Anterior cingulate cortex (tissue), 58 donors: ENCODE data around the gene FAR1.

Experiments
- DNase-seq, 58 donors: peaks; one replicate each; lab custom pipeline; 2025; lab: John Stamatoyannopoulos, UW

The FAR1 gene

GRCh38 chr11:13669544-13670488 is 1.3 kb downstream of the FAR1 start:
- DNase-seq, result no peak

- no peak for DNase-seq
These were observed 4.2 kb downstream of the FAR1 start for GRCh38 chr11:13672576-13673210.

- no peak for DNase-seq
These were observed 6.5 kb downstream of the FAR1 start for GRCh38 chr11:13674799-13675509.

GRCh38 chr11:13676576-13676975 is 8.1 kb downstream of the FAR1 start:
- no peak for DNase-seq

GRCh38 chr11:13679768-13680167 is 11.3 kb downstream of the FAR1 start:
- no peak for DNase-seq

- peak in 4 of 58 donors; percentile 9 to 12 (median 10) for DNase-seq
These were observed 12.2 kb downstream of the FAR1 start for GRCh38 chr11:13680501-13681264.

- DNase-seq, result no peak
These were observed 13.0 kb downstream of the FAR1 start for GRCh38 chr11:13681446-13681845.

- no peak for DNase-seq
These were observed 13.7 kb downstream of the FAR1 start for GRCh38 chr11:13682212-13682611.

- no peak for DNase-seq
These were observed 17.1 kb downstream of the FAR1 start for GRCh38 chr11:13685461-13686108.

- no peak for DNase-seq
These were observed 18.3 kb downstream of the FAR1 start for GRCh38 chr11:13686776-13687175.

- DNase-seq, result no peak
These were observed 18.8 kb downstream of the FAR1 start for GRCh38 chr11:13687271-13687670.

- no peak for DNase-seq
These were observed 22.9 kb downstream of the FAR1 start for GRCh38 chr11:13691286-13691899.

GRCh38 chr11:13692172-13692571 is 23.7 kb downstream of the FAR1 start:
- DNase-seq, result no peak

- DNase-seq, result no peak
These were observed 25.6 kb downstream of the FAR1 start for GRCh38 chr11:13694115-13694514.

- no peak for DNase-seq
These were observed 27.4 kb downstream of the FAR1 start for GRCh38 chr11:13695886-13696285.

GRCh38 chr11:13697710-13698109 is 29.2 kb downstream of the FAR1 start:
- no peak for DNase-seq

- DNase-seq, result no peak
These were observed 29.7 kb downstream of the FAR1 start for GRCh38 chr11:13698132-13698531.

- DNase-seq, result no peak
These were observed 30.6 kb downstream of the FAR1 start for GRCh38 chr11:13699041-13699440.

- DNase-seq, result no peak
These were observed 31.4 kb downstream of the FAR1 start for GRCh38 chr11:13699870-13700269.
